Fibroblast of the conjunctiva (primary cell): ENCODE results near the gene CLPTM1L.
"Not testable (repeated sequence)": the region's sequence is repeated elsewhere in the genome, so short reads cannot be mapped to it uniquely, and the experiment has no call there.

Source experiments
- DNase-seq: peaks from one replicate; pipeline ENCODE4 v3.0.0-alpha.2; 2010; ENCODE audit warnings: low read depth

Gene CLPTM1L

DNA sequence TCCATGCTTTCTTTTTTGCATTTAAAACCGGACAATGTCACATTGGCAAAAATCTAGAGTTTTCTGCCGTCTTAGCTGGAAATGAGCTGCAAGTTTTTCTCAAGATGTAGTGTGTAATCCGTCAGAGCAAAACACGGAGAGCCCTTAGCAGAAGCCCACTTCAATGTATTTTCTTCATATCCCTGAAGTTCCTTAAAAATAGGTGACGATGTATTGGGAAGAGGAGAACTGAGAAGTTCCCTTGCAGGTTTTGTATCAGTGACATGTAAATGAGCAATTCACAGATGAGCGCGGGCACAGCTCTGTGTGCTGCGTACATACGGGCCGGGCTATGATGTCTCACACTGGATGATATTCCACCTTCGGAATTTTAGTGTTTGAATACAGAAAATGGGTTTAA, 14.8 kb upstream of the CLPTM1L start:
- DNase-seq: no peak

- no peak for DNase-seq
Observed at GRCh38 chr5:1359031-1359645, 14.2 kb upstream of the CLPTM1L start.

DNA sequence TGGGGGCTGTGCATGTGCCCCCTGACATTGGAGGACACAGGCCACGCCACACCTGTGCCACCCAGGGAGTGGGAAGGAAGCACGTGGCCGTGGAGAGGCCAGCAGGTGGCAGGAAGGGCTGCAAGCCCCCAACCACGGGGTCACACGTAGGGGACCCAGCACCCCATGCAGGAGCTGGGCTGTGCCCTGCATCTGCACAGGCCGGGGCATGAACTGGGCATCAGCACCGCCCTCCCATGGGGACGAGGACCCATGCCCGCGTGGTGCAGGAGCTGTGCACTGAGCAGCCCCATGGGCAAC, 13.8 kb upstream of the CLPTM1L start:
- DNase-seq: no peak

GRCh38 chr5:1357946-1358725, 13.2 kb upstream of the CLPTM1L start:
- no peak for DNase-seq

- no peak for DNase-seq
Observed at GRCh38 chr5:1356873-1357787, 12.2 kb upstream of the CLPTM1L start.

- DNase-seq: no peak
Observed at GRCh38 chr5:1354576-1354975, 9.7 kb upstream of the CLPTM1L start.

DNA sequence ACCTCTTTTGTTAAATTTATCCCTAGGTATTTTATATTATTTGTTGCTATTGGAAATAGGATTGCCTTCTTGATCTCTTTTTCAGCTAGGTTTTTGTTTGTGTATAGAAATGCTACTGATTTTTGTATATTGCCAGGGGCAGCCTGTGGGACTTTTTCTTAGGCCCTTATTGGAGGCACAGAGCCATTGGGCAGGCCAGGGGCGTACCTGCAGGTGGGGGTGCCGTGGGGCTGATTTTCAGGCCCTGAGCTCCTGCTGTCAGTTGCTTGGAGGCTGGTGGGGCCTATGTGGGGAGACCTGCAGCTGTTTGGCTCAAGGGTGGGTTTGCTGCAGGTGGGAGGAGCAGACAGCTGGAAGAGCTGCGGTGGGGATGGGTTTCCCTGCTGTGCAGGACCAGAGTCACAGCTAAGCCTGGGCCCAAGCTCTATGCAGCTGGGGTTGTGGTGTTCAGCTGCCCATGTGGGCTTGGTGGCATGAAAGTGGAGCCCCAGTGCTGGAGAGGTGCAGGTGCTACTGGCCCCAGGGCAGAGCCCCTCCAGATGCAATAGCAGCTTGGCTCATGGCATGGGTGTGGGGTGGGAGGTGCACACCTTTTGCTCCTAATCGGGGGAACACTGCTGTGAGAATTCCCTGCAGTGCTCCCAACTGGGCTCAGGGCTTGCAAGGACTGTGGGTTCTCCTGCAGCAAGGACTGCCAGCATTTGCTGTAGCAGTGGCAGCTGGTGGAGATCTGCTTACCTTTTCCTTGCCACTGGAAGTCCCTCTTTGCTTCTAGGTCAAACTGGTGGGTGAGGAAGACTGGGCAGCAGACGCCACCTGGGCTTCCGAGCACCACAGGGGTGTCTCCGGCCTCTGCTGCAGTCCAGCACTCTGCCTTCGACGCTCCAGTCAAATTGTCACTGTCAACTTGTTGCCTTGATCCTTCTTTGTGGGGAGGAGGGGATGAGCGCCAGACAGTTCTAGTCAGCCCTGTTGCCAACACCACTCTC, 7.6 kb upstream of the CLPTM1L start:
- no peak for DNase-seq

DNA sequence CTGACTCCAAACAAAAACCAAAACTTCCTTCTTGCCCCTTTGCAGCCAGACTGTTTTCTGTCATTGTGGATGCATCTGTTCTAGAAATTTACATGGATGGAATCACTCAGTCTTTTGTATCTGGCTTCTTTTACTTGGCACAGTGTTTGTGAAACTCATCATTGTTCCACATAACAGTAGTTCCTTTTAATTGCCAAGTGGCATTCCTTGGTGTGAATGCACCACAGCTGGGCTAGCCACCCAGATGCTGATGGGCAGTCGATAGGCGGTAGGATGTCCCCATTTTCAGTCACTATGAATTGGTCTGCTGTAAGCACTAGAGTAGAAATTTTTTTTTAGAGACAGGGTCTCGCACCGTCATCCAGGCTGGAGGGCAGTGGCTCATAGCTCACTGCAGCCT, 6.3 kb upstream of the CLPTM1L start:
- DNase-seq: no peak

DNA sequence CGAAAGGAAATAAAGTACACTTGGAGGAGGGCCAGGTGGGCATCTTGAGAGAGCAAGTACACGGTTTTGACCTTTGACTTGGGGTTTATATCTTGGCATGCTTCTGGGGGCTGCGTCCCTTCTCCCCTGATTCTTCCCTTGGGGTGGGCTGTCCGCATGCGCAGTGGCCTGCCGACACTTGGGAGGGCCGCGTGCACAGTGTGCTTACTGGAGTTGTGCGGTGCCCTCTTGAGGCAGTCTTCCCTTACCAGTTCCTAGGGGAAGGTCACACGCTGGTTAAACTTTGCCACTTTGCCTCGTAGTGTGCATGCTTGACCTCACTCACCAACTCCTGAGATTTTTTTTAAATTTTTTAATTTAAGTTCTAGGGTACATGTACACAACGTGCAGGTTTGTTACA, 4.3 kb upstream of the CLPTM1L start:
- no peak for DNase-seq

DNA sequence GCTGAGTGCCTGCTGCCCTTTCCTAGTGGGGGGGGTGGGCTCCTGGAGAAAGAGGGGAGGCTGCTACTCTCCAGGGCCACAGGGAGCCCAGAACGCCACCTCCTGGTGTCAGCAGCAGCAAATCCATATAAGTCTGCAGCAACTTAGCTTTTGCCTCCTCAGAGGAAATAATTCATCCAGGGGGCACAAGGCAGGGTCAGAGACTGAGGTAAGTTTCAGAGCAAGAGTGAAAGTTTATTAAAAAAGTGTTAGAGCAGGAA, 4.0 kb upstream of the CLPTM1L start:
- no peak for DNase-seq

GRCh38 chr5:1347571-1347970, 2.7 kb upstream of the CLPTM1L start:
- DNase-seq: no peak

- no peak for DNase-seq
Observed at GRCh38 chr5:1346627-1347440, 1.9 kb upstream of the CLPTM1L start.

- no peak for DNase-seq
Observed at GRCh38 chr5:1345876-1346626, 1.2 kb upstream of the CLPTM1L start.

DNA sequence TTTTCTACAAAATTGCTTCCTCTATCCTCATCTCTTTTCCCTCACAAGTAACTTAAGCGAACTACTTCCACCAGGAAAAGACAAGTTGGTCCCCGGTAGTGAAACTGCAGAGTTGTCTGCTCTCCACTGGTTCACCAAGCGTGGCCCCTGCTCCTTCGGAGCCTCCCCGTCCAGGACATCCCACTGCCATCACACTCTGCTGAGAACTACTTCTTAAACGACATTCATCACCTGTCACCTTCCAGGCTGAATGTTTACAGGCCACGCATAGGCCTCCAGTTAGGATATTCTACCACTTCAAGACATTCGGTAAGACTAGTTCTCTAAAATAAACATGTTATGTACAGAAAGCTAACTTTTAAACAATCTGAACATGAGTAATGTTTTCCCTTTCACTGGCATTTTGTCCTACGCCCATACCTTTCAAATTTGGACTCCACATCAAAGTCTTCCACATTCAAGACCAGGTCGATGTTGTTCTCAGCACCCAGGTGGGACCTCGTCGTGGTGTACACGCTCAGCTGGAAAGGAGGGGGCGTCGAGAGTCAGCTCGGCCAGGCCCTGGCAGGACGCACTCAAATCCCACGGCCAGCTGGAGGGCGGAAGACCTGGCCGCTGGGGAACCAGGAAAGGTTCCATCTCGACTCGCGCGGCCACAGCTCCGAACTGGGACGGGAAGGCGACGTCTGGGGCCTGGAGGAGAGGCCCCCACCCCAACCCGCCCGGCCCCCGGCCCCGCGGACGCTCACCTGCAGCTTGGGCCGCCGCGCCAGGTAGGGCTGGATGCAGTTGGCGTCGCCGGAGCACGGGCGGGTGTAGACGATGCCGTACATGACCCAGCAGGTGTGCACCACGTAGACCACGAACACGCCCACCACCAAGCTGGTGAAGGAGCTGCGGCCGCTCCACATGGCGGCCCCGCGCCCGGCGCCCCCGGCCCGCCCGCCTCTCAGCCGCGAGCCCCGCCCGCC, 683 bp downstream of the CLPTM1L start:
- no peak for DNase-seq

DNA sequence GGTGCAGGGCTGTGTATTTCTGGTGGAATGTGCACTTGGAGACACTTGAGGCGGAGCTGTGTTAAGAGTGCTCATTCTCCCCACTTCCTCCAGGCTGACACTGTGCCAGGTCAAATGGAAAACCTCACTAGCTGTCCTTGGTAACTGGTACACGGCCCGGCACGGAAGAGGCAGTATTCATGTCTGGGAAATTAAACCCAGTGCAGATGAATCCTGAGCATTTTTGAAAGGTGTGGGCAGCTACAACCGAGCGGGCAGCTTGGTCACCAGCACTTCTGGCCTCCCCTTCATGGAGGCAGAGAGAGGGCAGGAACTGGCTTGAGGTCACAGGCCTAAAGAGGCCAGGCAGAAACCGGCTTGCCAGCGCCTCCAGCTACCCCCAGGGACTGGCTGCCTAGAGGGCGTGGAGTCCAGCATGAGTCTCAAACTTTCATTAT, 1.6 kb downstream of the CLPTM1L start:
- DNase-seq: no peak

DNA sequence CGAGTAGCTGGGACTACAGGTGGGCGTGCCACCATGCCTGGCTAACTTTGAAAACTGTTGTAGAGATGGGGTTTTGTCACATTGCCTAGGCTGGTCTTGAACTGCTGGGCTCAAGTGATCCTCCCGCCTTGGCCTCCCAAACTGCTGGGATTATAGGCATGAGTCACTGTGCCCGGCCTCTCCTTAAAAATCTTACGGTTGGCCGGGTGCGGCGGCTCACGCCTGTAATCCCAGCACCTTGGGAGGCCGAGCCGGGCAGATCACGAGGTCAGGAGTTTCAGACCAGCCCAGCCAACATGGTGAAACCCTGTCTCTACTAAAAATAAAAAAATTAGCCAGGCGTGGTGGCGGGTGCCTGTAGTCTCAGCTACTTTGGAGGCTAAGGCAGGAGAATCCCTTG, 2.2 kb downstream of the CLPTM1L start:
- not testable (repeated sequence) for DNase-seq

- no peak for DNase-seq
Observed at GRCh38 chr5:1342268-1342667, 2.6 kb downstream of the CLPTM1L start.

DNA sequence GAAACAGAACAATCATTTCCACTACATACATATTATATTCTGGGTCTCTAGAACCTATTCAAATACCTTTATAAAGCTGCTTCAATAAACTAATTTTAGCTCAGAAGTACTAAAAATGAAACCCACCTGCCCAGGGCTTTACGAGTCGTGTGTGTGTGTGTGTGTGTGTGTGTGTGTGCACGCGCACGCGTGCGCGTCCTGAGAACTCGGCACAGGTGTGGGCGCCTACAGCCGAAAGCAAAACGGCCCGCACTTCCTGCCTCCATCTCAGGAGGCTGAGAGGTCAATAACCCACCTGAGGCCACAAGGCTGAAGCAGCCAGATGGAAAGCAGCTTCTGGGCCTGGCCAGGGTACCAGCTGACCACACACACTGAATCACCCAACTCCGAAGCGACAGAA, 3.0 kb downstream of the CLPTM1L start:
- DNase-seq: no peak

GRCh38 chr5:1339818-1340210, 5.1 kb downstream of the CLPTM1L start:
- DNase-seq: not testable (repeated sequence)
